Pericardium fibroblast (primary cell): ENCODE measurements around the gene HSD17B12. TPM values are rescaled to one million over a fixed set of nuclear protein-coding genes. Genes with fewer than 3 reads are reported as not detected.

Experiments used
- total RNA-seq: library from RNA; depleted of rRNA; stranded (reverse); fragments of >200 nt; gene quantifications from 2 replicates; pipeline ENCODE4 v1.2.3, GENCODE V29; 2015

Gene HSD17B12
- 59.2 and 80.4 TPM in 2 replicates for total RNA-seq

DNA sequence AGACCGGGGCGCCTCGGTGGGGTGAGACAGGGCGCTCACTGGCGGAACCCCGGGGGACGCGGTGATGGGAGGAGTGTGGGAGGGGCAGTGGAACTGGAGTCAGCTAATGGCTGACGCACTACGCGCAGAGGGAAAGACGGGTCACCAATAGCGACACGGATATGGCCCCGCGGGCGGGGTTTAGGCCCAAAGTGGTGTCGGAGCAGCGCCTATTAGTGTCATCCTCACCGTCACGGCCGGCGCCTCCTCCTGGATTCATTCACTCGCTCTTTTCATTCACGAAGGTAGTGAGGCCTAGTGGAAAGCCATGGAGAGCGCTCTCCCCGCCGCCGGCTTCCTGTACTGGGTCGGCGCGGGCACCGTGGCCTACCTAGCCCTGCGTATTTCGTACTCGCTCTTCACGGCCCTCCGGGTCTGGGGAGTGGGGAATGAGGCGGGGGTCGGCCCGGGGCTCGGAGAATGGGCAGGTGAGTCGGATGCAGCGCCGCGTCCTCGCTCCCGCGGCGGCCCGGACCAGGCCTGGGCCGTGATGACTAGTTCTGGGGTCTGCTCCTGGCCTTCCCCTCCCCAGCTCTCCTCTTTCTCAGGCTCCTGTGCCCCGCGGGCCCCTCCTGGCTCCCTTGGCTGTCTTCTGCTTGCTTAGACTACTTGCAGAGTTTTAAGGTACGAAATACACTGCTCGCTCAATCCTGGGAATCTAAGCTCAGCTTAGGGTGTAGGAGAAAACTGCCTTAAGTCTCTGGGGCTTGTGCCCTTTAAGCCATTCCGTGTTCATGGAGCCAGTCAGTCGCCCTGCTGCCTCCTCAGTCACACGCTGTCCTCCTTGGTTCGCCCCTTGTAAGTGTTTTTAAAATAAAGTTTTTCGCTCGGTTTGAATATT is at the start of gene HSD17B12:
HSD17B12 (plus strand) TSS at position 218 of the 880 bp plus-strand sequence; CDS start at position 308, 90 bp downstream.

DNA sequence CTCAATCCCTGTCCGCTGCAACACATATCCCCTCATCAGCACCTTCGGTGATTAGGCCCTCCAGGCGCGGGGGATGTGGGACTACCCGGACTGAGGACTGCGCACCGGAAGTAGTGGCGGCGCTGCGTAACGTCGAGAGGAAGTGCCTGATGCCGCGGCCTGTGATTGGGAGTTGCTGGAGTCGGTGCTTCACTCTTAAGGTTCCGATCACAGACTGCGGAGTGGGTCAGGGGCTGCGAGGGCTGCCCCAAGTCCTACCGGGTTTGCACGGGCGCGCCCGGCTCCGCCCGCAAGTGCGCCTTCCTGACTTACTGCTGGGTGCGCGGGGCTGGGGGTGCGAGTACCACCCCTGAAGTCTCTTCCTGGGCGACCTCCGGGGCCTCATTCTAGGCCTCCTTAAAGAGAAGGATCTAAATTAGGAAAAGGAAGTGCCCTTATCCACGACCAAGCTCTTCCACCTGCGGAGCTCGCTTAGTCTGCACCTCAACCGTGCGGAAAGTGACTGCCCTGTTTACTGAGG is 200.2 kb downstream of the HSD17B12 start, which contains the start of gene ALKBH3:
ALKBH3 (plus strand) TSS at position 192 of the 520 bp plus-strand sequence. CDS start 1,822 bp downstream, outside the sequence.

Other genes starting within 250 kb of the HSD17B12 start
- 30.5 and 49.7 TPM in 2 replicates for gene ALKBH3, start 200.1 kb downstream of the HSD17B12 start, total RNA-seq